ENCODE measurements around the gene PSAP.

The PSAP gene

DNA sequence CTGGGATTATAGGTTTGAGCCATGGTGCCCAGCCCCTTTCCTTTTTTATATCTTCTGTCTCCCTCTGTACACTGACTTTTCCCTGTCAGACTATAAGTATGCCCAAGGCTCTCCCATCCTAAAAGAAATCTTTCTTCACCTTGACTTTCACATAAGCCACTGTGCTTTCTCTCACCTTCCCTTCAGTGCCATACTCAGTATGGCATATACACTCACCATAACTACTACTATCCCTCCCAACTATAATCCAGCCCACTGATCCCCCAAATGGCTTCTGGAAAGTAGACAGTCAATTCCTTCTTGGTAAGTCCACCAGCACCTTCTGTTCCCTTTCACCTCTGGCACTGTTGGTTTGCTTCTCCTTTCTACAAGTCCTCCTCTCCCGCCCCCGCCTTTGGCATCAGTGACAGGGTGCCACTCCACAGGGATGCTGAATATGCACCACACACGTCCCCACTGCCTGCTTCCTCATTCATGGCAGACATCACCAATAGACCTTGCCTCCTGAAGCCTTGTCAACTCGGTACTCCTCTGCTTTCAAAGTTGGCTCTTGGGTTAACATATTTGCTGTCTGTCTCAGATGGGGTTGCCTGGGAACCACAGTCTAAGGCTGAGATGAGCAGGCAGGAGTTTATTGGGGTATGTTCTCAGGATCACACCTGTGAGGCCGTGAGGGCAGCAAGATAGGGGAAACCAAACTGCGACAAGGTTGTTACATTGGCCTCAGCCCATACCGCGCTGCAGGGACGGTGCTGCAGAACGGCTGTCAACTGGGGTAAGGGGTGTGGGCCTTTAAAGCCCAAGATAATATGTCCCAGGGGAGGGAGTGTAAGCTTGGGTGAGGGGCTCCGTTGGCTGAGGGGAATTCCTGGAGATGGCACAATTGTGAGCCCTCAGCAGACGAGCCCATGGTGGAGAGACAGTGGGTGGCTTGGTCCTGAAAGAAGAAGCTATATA, 7.2 kb upstream of the PSAP start:
- no peaks in the 10 kb centered on the region for H3K27me3 ChIP-seq (replicated peaks; ENCODE audit: insufficient read depth, low read length)
- no peaks in the 10 kb centered on the region for H3K9me2 ChIP-seq (replicated peaks; ENCODE audit: insufficient read depth, low read length)
- H3F3A ChIP-seq (ENCODE audit: insufficient read depth, low read length), result peaks cover 13% of the 10 kb centered on the region
- H2AFZ ChIP-seq (ENCODE audit: low read length), result no peak overlapping the region
- no peak for DNase-seq
- no peak overlapping the region for H3K4me3 ChIP-seq (ENCODE audit: low read length)
- TF ChIP-seq CTCF (IDR thresholded peaks at IDR 0.05; ENCODE audit: low read length) (no peak), EZH2phosphoT487 (IDR thresholded peaks at IDR 0.05; ENCODE audit: low read length) (no peak), EZH2 (optimal IDR thresholded peaks at IDR 0.05; ENCODE audit: low read depth, low read length) (no peak)
- no peaks in the 10 kb centered on the region for H3K9me3 ChIP-seq (replicated peaks; ENCODE audit: insufficient read depth, low read length)
- H3K27ac ChIP-seq (ENCODE audit: low read length), result no peak overlapping the region
- H3K79me2 ChIP-seq (ENCODE audit: low read length), result no peaks in the 10 kb centered on the region
- H3K9ac ChIP-seq (ENCODE audit: low read length), result no peak overlapping the region
- H3K4me1 ChIP-seq (ENCODE audit: low read length), result peaks cover 16% of the 10 kb centered on the region
- no peak overlapping the region for H3K4me2 ChIP-seq (ENCODE audit: low read depth, low read length)
- no peaks in the 10 kb centered on the region for H3K36me3 ChIP-seq (replicated peaks; ENCODE audit: insufficient read depth, low read length)
- H4K20me1 ChIP-seq (ENCODE audit: insufficient read depth, low read length), result no peaks in the 10 kb centered on the region

DNA sequence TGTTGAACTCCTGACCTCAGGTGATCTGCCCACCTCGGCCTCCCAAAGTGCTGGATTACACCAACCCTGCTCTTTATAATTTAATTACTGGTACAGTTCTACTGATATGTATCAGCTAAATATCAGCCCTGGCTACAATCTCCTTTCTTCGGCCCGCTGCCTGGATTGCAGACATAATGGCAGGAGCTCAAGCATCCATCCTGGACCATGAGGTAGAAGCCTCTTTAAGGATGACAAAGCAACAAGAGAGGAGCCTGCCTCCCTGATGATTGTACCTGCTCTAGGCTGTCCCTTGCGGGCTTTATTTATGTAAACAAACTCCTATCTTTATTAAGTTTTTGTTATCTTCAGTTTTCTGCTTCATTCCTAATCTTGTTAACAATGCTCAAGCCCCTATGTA, 5.6 kb upstream of the PSAP start:
- Histone ChIP-seq H3K4me3 (ENCODE audit: low read length) (no peak overlapping the region), H3K9ac (ENCODE audit: low read length) (no peak overlapping the region), H4K20me1 (ENCODE audit: insufficient read depth, low read length) (no peaks in the 10 kb centered on the region), H3K4me2 (ENCODE audit: low read depth, low read length) (no peak overlapping the region), H3K4me1 (ENCODE audit: low read length) (peaks cover 20% of the 10 kb centered on the region), H3F3A (ENCODE audit: insufficient read depth, low read length) (peaks cover 13% of the 10 kb centered on the region), H3K9me3 (replicated peaks; ENCODE audit: insufficient read depth, low read length) (no peaks in the 10 kb centered on the region), H3K36me3 (replicated peaks; ENCODE audit: insufficient read depth, low read length) (no peaks in the 10 kb centered on the region), H3K27ac (ENCODE audit: low read length) (no peak overlapping the region), H2AFZ (ENCODE audit: low read length) (no peak overlapping the region), H3K27me3 (replicated peaks; ENCODE audit: insufficient read depth, low read length) (no peaks in the 10 kb centered on the region), H3K79me2 (ENCODE audit: low read length) (no peaks in the 10 kb centered on the region), H3K9me2 (replicated peaks; ENCODE audit: insufficient read depth, low read length) (no peaks in the 10 kb centered on the region)
- no peak for TF ChIP-seq EZH2 (optimal IDR thresholded peaks at IDR 0.05; ENCODE audit: low read depth, low read length)
- TF ChIP-seq EZH2phosphoT487 (IDR thresholded peaks at IDR 0.05; ENCODE audit: low read length), result no peak
- TF ChIP-seq CTCF (IDR thresholded peaks at IDR 0.05; ENCODE audit: low read length), result no peak
- no peak for DNase-seq

DNA sequence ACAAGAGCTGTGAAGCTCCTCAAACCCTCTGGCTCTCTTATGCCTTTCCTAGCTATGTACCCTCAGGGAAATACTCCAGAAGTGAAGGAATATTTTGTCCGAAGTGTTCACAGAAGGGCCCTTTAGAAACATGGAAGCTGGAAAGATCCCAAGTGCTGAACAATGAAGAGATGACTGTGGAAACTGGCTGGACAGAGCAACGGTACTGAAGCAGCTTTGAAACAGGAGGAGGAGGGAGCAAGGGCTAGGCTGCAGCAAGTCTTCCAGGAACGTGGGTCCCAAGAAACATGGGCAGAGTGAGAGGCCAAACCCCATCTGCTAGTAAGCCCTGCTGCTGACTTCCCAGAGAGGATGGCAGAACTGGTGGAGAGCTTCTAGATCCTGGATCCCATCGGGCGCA, 3.0 kb upstream of the PSAP start:
- TF ChIP-seq EZH2phosphoT487 (IDR thresholded peaks at IDR 0.05; ENCODE audit: low read length) (no peak), CTCF (IDR thresholded peaks at IDR 0.05; ENCODE audit: low read length) (no peak), EZH2 (optimal IDR thresholded peaks at IDR 0.05; ENCODE audit: low read depth, low read length) (no peak)
- Histone ChIP-seq H3K4me3 (ENCODE audit: low read length) (no peak overlapping the region), H3K9me2 (replicated peaks; ENCODE audit: insufficient read depth, low read length) (no peaks in the 10 kb centered on the region), H3K4me2 (ENCODE audit: low read depth, low read length) (no peak overlapping the region), H3K4me1 (ENCODE audit: low read length) (peaks cover 4% of the 10 kb centered on the region; the same call in 1 of the 2 replicates), H2AFZ (ENCODE audit: low read length) (no peak overlapping the region), H3F3A (ENCODE audit: insufficient read depth, low read length) (peaks cover 4% of the 10 kb centered on the region), H3K9me3 (replicated peaks; ENCODE audit: insufficient read depth, low read length) (no peaks in the 10 kb centered on the region), H3K9ac (ENCODE audit: low read length) (no peak overlapping the region), H3K27me3 (replicated peaks; ENCODE audit: insufficient read depth, low read length) (no peaks in the 10 kb centered on the region), H3K27ac (ENCODE audit: low read length) (no peak overlapping the region), H3K36me3 (replicated peaks; ENCODE audit: insufficient read depth, low read length) (no peaks in the 10 kb centered on the region), H3K79me2 (ENCODE audit: low read length) (peaks cover 20% of the 10 kb centered on the region), H4K20me1 (ENCODE audit: insufficient read depth, low read length) (no peaks in the 10 kb centered on the region)
- no peak for DNase-seq

Data from MM.1S (cell line).